GM19324 (cell line): ENCODE results near the gene FMN1.
"Not testable (repeated sequence)": the region's sequence is repeated elsewhere in the genome, so short reads cannot be mapped to it uniquely, and the experiment has no call there.

Experiments used
- ATAC-seq: cut with Tn5 transposase; IDR thresholded peaks from one replicate; pipeline ENCODE4 v1.9.1; 2021; ENCODE audit warnings: mild to moderate bottlenecking, moderate library complexity; ENCODE audit not compliant: unreplicated experiment, low FRiP score

FMN1 gene

GRCh38 chr15:32950051-32950450, 244.5 kb downstream of the FMN1 start:
- not testable (repeated sequence) for ATAC-seq

GRCh38 chr15:32946210-32946609, 248.3 kb downstream of the FMN1 start:
- no peak for ATAC-seq

GRCh38 chr15:32944431-32944830, 250.1 kb downstream of the FMN1 start:
- ATAC-seq, result no peak

- ATAC-seq, result no peak
Measured at GRCh38 chr15:32943711-32944110, 250.8 kb downstream of the FMN1 start.

- ATAC-seq, result no peak
Measured at GRCh38 chr15:32942401-32942841, 252.1 kb downstream of the FMN1 start.

- no peak for ATAC-seq
Measured at GRCh38 chr15:32941823-32942222, 252.7 kb downstream of the FMN1 start.

GRCh38 chr15:32936976-32937375, 257.5 kb downstream of the FMN1 start:
- ATAC-seq, result no peak

GRCh38 chr15:32936283-32936918, 258.1 kb downstream of the FMN1 start:
- no peak for ATAC-seq

- ATAC-seq, result no peak
Measured at GRCh38 chr15:32935139-32935538, 259.4 kb downstream of the FMN1 start.

- ATAC-seq, result no peak
Measured at GRCh38 chr15:32933236-32933635, 261.3 kb downstream of the FMN1 start.

- no peak for ATAC-seq
Measured at GRCh38 chr15:32928876-32929275, 265.6 kb downstream of the FMN1 start.

GRCh38 chr15:32927124-32927523, 267.4 kb downstream of the FMN1 start:
- ATAC-seq, result no peak

- no peak for ATAC-seq
Measured at GRCh38 chr15:32923176-32923575, 271.3 kb downstream of the FMN1 start.

GRCh38 chr15:32922541-32922940, 272.0 kb downstream of the FMN1 start:
- ATAC-seq, result no peak

- ATAC-seq, result no peak
Measured at GRCh38 chr15:32919749-32920414, 274.6 kb downstream of the FMN1 start.

GRCh38 chr15:32918547-32918946, 276.0 kb downstream of the FMN1 start:
- ATAC-seq, result no peak

- ATAC-seq, result no peak
Measured at GRCh38 chr15:32910839-32911238, 283.7 kb downstream of the FMN1 start.

GRCh38 chr15:32909431-32909830, 285.1 kb downstream of the FMN1 start:
- ATAC-seq, result no peak

GRCh38 chr15:32908872-32909271, 285.6 kb downstream of the FMN1 start:
- no peak for ATAC-seq

- ATAC-seq, result peak; percentile 88
Measured at GRCh38 chr15:32908135-32908801, 286.2 kb downstream of the FMN1 start.

- no peak for ATAC-seq
Measured at GRCh38 chr15:32905481-32905880, 289.0 kb downstream of the FMN1 start.

- no peak for ATAC-seq
Measured at GRCh38 chr15:32904448-32904847, 290.1 kb downstream of the FMN1 start.
